HL-60 (cell line): ENCODE results near the gene SOX6.
"Not testable (repeated sequence)": the region's sequence is repeated elsewhere in the genome, so short reads cannot be mapped to it uniquely, and the experiment has no call there.

Source experiments
- DNase-seq, 2 experiments: peaks; one replicate each; pipeline ENCODE4 v3.0.0-alpha.2; 2010 to 2020; ENCODE audit warnings: low read depth in 1 of 2, low spot score in 1 of 2
- H3K27ac ChIP-seq: fragments of 250-450 bp; sonication (Bioruptor Pico); replicated peaks from 2 replicates; pipeline ENCODE4 v1.5.1; 2020; ENCODE audit warnings: mild to moderate bottlenecking, moderate library complexity
- H3K27me3 ChIP-seq: fragments of 250-450 bp; sonication (Bioruptor Pico); 2 replicates; pipeline ENCODE4 v1.5.1; 2021; ENCODE audit warnings: mild to moderate bottlenecking, moderate library complexity; ENCODE audit not compliant: insufficient read depth, poor library complexity, severe bottlenecking
- H3K4me3 ChIP-seq: replicated peaks from 2 replicates; pipeline ENCODE4 v1.5.1; 2011; ENCODE audit warnings: mild to moderate bottlenecking, control low read depth, low read length; ENCODE audit not compliant: insufficient read depth
- GABPA ChIP-seq: IDR thresholded peaks from 2 replicates; pipeline ENCODE4 v1.6.1; 2012; ENCODE audit warnings: low read depth
- POLR2AphosphoS5 ChIP-seq: IDR thresholded peaks from 2 replicates; pipeline ENCODE4 v1.6.1; 2012; ENCODE audit warnings: low read depth
- SPI1 ChIP-seq: IDR thresholded peaks from 2 replicates; pipeline ENCODE4 v1.6.1; 2012; ENCODE audit warnings: low read depth, mild to moderate bottlenecking, borderline replicate concordance
- TF ChIP-seq, protein P1 (sequence below): IDR thresholded peaks from one replicate; pipeline ENCODE4 v1.5.1; 2011; ENCODE audit warnings: low read length, control low read depth, inconsistent platforms; ENCODE audit not compliant: insufficient read depth
- TF ChIP-seq, protein P2 (sequence below): IDR thresholded peaks from 2 replicates; pipeline ENCODE4 v1.6.1; 2012; ENCODE audit warnings: low read depth; ENCODE audit not compliant: insufficient replicate concordance

The SOX6 gene

DNA sequence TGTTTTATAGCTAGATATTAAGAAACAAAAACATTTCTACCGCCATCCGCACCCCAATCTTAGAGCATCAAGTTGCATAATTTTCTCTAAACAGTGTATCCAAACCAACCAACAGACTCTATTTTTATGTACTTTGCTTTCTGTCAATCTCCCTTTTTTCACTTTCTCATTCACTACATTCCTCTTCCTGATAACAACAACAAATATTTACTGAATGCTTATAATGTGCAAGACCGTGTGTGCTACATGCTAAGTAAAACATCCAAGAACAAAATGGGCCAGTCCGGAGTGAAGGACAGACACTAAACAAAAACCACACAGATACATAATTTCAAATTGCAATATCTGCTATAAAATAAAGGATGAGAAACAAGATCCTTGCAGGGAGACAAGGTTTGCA lies 38.6 kb upstream of the SOX6 start:
- no peak for DNase-seq
- Histone ChIP-seq H3K27ac (no peak overlapping the region), H3K27me3 (no peaks in the 10 kb centered on the region), H3K4me3 (no peak overlapping the region)
- TF ChIP-seq, protein P1, sequence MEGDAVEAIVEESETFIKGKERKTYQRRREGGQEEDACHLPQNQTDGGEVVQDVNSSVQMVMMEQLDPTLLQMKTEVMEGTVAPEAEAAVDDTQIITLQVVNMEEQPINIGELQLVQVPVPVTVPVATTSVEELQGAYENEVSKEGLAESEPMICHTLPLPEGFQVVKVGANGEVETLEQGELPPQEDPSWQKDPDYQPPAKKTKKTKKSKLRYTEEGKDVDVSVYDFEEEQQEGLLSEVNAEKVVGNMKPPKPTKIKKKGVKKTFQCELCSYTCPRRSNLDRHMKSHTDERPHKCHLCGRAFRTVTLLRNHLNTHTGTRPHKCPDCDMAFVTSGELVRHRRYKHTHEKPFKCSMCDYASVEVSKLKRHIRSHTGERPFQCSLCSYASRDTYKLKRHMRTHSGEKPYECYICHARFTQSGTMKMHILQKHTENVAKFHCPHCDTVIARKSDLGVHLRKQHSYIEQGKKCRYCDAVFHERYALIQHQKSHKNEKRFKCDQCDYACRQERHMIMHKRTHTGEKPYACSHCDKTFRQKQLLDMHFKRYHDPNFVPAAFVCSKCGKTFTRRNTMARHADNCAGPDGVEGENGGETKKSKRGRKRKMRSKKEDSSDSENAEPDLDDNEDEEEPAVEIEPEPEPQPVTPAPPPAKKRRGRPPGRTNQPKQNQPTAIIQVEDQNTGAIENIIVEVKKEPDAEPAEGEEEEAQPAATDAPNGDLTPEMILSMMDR: no peak
- TF ChIP-seq POLR2AphosphoS5 (no peak), GABPA (no peak), SPI1 (no peak)
- TF ChIP-seq, protein P2, sequence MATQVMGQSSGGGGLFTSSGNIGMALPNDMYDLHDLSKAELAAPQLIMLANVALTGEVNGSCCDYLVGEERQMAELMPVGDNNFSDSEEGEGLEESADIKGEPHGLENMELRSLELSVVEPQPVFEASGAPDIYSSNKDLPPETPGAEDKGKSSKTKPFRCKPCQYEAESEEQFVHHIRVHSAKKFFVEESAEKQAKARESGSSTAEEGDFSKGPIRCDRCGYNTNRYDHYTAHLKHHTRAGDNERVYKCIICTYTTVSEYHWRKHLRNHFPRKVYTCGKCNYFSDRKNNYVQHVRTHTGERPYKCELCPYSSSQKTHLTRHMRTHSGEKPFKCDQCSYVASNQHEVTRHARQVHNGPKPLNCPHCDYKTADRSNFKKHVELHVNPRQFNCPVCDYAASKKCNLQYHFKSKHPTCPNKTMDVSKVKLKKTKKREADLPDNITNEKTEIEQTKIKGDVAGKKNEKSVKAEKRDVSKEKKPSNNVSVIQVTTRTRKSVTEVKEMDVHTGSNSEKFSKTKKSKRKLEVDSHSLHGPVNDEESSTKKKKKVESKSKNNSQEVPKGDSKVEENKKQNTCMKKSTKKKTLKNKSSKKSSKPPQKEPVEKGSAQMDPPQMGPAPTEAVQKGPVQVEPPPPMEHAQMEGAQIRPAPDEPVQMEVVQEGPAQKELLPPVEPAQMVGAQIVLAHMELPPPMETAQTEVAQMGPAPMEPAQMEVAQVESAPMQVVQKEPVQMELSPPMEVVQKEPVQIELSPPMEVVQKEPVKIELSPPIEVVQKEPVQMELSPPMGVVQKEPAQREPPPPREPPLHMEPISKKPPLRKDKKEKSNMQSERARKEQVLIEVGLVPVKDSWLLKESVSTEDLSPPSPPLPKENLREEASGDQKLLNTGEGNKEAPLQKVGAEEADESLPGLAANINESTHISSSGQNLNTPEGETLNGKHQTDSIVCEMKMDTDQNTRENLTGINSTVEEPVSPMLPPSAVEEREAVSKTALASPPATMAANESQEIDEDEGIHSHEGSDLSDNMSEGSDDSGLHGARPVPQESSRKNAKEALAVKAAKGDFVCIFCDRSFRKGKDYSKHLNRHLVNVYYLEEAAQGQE: no peak

DNA sequence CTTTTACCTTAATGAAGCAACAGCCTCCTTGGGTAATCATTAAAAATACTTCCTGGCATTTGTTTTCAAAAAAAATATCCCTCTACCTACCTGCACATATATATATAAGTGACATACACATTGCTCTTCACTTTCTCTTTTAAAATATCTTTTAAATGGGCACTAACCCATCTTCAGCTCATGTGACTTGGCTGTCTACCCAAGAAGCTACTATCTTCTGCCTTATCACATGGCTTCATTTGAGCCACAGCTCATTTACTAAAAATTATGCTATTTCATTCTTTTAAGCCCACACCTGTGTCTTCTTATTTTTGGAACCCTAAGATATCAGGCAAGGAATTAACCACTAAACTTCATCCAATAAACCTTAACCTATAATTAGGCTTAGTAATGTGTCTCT lies 37.0 kb upstream of the SOX6 start:
- no peak overlapping the region for H3K27ac ChIP-seq

DNA sequence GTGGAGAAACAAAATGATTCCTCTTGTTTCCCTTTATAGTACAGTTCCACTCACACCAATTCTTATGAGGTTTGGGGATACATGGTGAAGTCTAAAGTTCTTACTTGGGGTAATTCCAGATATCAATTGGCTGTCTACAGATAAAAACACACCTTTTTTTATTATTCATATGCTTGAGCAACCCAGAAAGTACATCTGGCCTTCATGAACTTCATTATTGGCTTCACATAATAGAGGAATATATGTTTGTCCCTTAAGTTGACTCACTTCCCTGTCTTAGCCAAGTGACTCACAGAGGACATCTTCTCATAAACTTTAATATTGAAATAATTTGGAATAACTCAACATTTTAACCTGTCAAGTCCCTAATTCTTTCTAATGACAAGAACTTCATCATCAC lies 36.3 kb upstream of the SOX6 start:
- DNase-seq: no peak
- TF ChIP-seq, protein P2: no peak
- TF ChIP-seq GABPA (no peak), POLR2AphosphoS5 (no peak), SPI1 (no peak)
- TF ChIP-seq, protein P1: no peak
- no peak overlapping the region for H3K27ac ChIP-seq
- H3K4me3 ChIP-seq: no peak overlapping the region
- no peaks in the 10 kb centered on the region for H3K27me3 ChIP-seq

More for the DNA sequence above, 37.0 kb upstream of the SOX6 start:
- Histone ChIP-seq H3K4me3 (no peak overlapping the region), H3K27me3 (no peaks in the 10 kb centered on the region)
- DNase-seq: no peak
- TF ChIP-seq, protein P2: no peak
- no peak for TF ChIP-seq GABPA
- TF ChIP-seq, protein P1: no peak

DNA sequence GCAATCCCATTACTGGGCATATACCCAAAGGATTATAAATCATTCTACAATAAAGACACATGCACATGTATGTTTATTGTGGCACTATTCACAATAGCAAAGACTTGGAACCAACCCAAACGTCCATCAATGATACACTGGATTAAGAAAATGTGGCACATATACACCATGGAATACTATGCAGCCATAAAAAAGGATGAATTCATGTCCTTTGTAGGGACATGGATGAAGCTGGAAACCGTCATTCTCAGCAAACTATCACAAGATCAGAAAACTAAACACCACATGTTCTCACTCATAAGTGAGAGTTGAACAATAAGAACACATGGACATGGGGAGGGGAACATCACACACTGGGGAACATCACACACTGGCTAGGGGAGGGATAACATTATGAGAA lies 34.5 kb upstream of the SOX6 start:
- H3K4me3 ChIP-seq, H3K27me3 ChIP-seq, H3K27ac ChIP-seq, DNase-seq: not testable (repeated sequence)
